GM13976 (cell line): ENCODE data around the gene DNER.

Experiments used
- DNase-seq: peaks from one replicate; pipeline ENCODE4 v3.0.0; 2012; ENCODE audit warnings: low spot score
- in situ Hi-C: fragments of 300-500 bp; cut with MboI; formaldehyde crosslinking; loops from one replicate; pipeline ENCODE4 v1.12.0; 2022; ENCODE audit warnings: low sequenced_read_pairs, mixed read lengths, inconsistent platforms; ENCODE audit not compliant: unreplicated experiment
- TF ChIP-seq, protein P1 (sequence below): IDR thresholded peaks from 2 replicates; pipeline ENCODE4 v1.5.1; 2012; ENCODE audit warnings: borderline replicate concordance, mild to moderate bottlenecking; ENCODE audit not compliant: insufficient read depth; ENCODE audit errors: extremely low read depth, missing control alignments, control extremely low read depth

Gene DNER

DNA sequence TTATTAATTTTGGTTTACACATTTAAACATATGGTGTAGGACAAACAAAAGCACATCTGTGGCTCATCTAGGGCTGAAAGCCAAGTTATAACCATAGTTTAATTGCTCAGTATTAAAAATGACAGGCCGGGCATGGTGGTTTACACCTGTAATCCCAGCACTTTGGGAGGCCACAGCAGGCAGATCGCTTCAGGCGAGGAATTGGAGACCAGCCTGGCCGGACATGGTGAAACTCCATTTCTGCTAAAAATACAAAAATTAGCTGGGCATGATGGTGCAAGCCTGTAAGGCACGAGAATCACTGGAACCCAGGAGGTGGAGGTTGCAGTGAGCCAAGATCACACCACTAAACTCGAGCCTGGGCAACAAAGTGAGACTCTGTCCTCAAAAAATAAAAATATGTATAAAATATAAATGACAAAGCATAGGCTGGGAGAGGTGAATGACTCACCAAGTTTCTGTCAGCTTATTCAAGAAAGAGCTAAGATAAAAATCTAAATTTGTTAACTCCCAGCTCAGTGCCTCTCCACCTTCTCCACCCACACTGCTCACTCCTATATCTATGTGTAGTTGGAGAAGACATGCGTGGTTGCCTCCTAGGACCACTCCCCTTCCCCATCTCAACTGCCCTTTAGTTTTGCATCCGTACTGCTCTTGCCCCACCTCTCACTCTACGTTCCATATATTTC is 364.1 kb downstream of the DNER start:
- no peak for DNase-seq
- in situ Hi-C loops = no loop called here
- TF ChIP-seq, protein P1, sequence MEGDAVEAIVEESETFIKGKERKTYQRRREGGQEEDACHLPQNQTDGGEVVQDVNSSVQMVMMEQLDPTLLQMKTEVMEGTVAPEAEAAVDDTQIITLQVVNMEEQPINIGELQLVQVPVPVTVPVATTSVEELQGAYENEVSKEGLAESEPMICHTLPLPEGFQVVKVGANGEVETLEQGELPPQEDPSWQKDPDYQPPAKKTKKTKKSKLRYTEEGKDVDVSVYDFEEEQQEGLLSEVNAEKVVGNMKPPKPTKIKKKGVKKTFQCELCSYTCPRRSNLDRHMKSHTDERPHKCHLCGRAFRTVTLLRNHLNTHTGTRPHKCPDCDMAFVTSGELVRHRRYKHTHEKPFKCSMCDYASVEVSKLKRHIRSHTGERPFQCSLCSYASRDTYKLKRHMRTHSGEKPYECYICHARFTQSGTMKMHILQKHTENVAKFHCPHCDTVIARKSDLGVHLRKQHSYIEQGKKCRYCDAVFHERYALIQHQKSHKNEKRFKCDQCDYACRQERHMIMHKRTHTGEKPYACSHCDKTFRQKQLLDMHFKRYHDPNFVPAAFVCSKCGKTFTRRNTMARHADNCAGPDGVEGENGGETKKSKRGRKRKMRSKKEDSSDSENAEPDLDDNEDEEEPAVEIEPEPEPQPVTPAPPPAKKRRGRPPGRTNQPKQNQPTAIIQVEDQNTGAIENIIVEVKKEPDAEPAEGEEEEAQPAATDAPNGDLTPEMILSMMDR = no peak

DNA sequence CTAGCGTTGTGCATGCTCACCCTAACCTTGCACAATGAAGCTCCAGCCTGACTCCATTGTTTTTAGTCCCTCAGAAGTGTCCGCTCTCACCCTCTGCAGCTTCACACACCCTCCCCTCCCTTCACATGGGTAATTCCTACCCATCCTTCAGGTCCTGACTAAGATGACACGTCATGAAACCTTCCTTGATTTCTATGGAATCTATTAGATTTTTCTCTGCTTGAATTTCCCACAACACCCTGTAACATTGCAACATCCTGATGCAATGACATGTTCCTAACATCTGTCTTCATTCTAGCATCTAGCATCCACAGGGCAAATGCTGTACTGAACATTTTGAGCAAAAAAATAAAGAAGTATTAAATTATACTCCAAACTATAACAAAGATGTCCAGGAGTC is 366.2 kb downstream of the DNER start:
- TF ChIP-seq, protein P1 = no peak
- in situ Hi-C loops = no loop called here
- no peak for DNase-seq

DNA sequence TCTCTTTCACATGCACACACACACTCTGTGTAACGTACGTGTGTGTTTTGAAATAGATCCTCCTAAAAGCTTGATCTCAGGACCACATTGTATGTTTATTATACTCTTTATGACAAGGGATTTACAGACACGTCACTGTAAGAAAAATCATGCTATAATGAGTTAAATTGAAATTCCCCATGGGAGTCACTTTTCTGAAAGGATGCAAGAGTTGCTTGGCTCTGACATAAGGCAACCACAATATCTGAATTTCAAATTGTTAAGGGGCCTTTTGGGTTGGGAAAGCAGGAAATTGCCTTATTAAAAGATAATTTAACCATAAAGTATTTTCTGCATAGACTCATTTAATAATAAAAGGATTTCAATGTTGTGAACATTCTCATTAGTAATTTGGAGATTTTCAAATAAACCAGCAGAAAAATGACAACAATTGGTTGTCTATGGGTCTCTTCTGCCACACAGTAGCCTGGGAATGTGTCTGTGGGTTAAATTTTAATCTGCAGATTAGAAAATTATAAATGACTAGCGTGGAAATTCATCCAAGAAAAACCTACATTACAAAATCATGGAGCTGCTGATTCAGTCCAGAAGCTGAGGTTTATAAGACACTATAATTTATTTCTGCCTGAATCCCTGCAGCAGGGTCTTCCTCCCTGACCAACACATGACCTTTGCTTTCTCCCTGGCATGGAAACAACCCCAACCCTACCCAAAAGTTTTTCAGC is 367.4 kb downstream of the DNER start:
- in situ Hi-C loops = no loop called here
- no peak for DNase-seq
- TF ChIP-seq, protein P1 = no peak

DNA sequence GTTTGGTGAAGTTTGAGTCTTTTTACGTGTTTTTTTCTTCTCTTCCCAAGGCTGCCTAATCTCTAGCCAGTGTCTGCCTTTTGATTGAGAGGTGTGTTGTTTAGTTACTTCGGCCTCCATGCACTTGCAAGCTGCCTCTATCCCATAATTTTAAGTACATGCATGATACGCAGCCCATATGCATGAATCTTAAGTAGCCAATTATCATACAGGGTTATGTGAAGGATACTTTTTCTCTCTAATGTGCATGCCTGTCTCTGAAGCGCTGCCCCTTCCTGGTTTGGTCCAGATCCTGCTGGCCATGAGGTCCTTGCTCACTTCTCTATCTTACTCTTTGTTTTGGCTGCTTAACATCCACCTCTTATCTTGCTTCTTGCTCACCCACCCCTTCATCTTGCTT is 369.4 kb downstream of the DNER start:
- TF ChIP-seq, protein P1 = no peak
- in situ Hi-C loops = no loop called here
- no peak for DNase-seq

DNA sequence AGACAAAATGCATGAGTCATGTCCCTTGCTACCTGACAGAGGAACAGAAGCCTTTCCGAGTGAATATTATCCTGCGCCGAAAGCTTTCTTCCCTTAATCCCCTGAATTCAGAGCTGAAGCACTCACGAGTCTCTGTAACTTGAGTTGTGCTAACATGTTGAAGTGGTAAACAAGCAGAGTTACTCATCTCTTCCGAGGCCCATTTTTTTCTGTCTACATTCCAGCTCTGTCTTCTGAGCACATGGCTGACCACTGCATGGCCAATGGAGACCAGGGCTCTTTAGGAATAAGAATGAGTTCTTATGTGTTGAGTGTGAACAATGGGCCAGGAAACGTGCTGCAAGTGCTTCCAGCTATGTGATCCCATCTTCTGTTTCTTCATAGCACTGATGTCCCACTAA is 370.2 kb downstream of the DNER start:
- DNase-seq = no peak
- in situ Hi-C loops = no loop called here
- TF ChIP-seq, protein P1 = no peak

DNA sequence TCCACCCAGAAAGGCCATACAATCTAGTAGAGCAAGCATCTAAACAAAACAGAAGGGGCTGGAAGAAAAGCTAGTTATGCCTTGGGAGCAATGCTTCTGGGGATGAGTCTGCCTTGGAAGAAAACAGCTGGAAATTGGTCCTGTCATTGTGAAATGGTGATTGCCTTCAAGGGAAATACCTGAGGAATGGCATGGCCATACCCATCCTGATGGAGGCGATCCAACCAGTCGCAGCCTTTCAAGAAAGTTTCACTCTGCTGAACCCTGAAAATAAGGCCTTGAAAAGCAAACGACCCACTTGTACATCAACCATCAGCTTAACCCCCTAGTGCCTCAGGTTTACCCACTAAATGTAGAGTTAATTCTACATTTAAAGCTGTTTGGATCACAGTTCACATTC is 370.7 kb downstream of the DNER start:
- TF ChIP-seq, protein P1 = no peak
- no peak for DNase-seq
- in situ Hi-C loops = no loop called here

DNA sequence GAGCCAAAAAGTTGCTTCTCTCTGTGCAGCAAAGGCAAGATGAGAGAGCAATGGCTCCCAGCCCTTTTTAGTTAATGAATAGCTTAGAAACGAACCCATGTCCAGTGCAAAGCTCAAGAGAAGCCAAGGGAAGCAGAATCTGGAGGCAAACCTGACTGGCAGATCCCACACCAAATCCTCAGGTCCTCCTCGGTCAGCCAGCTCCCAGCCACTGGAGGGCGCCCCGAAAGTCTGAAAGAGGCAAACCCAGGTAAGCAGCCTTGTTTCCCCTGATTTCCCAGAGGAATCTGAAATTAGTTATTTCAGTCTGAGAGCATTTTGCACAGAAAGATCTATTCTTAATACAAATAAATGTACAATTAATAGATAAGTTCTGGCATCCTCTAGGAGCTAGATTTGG is 372.0 kb downstream of the DNER start:
- in situ Hi-C loops = no loop called here
- no peak for DNase-seq
- TF ChIP-seq, protein P1 = peak; percentile 11
